ENCODE results near the gene ZNF791.

GRCh38 chr19:12672744-12673143 lies 62.0 kb downstream of the ZNF791 start:
- TF ChIP-seq CTCF (IDR thresholded peaks at IDR 0.05; ENCODE audit: low read depth, low read length, missing input control) (no peak), ATF3 (IDR thresholded peaks at IDR 0.05) (no peak), REST (IDR thresholded peaks at IDR 0.05) (no peak), JUND (IDR thresholded peaks at IDR 0.05) (no peak), RAD21 (IDR thresholded peaks at IDR 0.05) (no peak), YY1 (IDR thresholded peaks at IDR 0.05) (no peak)
